HepG2 (cell line): Measurements from ENCODE around the gene NDUFB5. TPM values are rescaled to one million over a fixed set of nuclear protein-coding genes. Genes with fewer than 3 reads are reported as not detected.

Source experiments
- ARNTL ChIP-seq: sonication (generic); formaldehyde crosslinking; IDR thresholded peaks from 2 replicates; pipeline ENCODE4 v1.4.0; 2020; ENCODE audit warnings: mild to moderate bottlenecking, missing genetic modification reagents
- ATM ChIP-seq: fragments of 450-650 bp; IDR thresholded peaks from 2 replicates; pipeline ENCODE4 v1.7.1; 2017; ENCODE audit warnings: mild to moderate bottlenecking, borderline replicate concordance
- FIP1L1 ChIP-seq: fragments of 200-400 bp; formaldehyde crosslinking; IDR thresholded peaks from 2 replicates; pipeline ENCODE4 v1.6.1; 2018; ENCODE audit warnings: low read depth, mild to moderate bottlenecking, low read length, moderate library complexity, borderline replicate concordance; ENCODE audit not compliant: insufficient read depth
- GATAD2A ChIP-seq: IDR thresholded peaks from 2 replicates; pipeline ENCODE4 v1.6.1; 2016
- IRF9 ChIP-seq: sonication (generic); formaldehyde crosslinking; IDR thresholded peaks from 2 replicates; pipeline ENCODE4 v1.8.0; 2022; ENCODE audit warnings: missing genetic modification reagents, mild to moderate bottlenecking, borderline replicate concordance
- KAT8 ChIP-seq: IDR thresholded peaks from 2 replicates; pipeline ENCODE4 v1.6.1; 2016; ENCODE audit warnings: missing genetic modification reagents, missing compliant biosample characterization
- PAXIP1 ChIP-seq: sonication (generic); formaldehyde crosslinking; conservative IDR thresholded peaks from 2 replicates; pipeline ENCODE4 v1.4.0; 2020; ENCODE audit warnings: mild to moderate bottlenecking, missing genetic modification reagents, moderate library complexity
- POGK ChIP-seq: sonication (generic); formaldehyde crosslinking; conservative IDR thresholded peaks from 2 replicates; pipeline ENCODE4 v1.8.0; 2022; ENCODE audit warnings: mild to moderate bottlenecking, moderate library complexity, missing genetic modification reagents
- RBM39 ChIP-seq: fragments of 200-400 bp; formaldehyde crosslinking; IDR thresholded peaks from one replicate; pipeline ENCODE4 v1.6.1; 2018; ENCODE audit warnings: antibody characterized with exemption, mild to moderate bottlenecking, low read depth, low read length; ENCODE audit not compliant: poor library complexity, severe bottlenecking
- SAFB2 ChIP-seq: sonication (generic); formaldehyde crosslinking; IDR thresholded peaks from 2 replicates; pipeline ENCODE4 v1.5.1; 2020; ENCODE audit warnings: missing genetic modification reagents, low read depth, mild to moderate bottlenecking, borderline replicate concordance
- SIX1 ChIP-seq: sonication (generic); formaldehyde crosslinking; IDR thresholded peaks from 2 replicates; pipeline ENCODE4 v1.4.0; 2020; ENCODE audit warnings: missing genetic modification reagents, borderline replicate concordance
- SSRP1 ChIP-seq: IDR thresholded peaks from 2 replicates; pipeline ENCODE4 v1.6.1; 2016; ENCODE audit warnings: control low read depth
- THRA ChIP-seq: sonication (generic); formaldehyde crosslinking; IDR thresholded peaks from 2 replicates; pipeline ENCODE4 v1.4.0; 2020; ENCODE audit warnings: missing genetic modification reagents, borderline replicate concordance
- ZNF253 ChIP-seq: sonication (generic); formaldehyde crosslinking; IDR thresholded peaks from 2 replicates; pipeline ENCODE4 v1.8.0; 2022; ENCODE audit warnings: mild to moderate bottlenecking, missing genetic modification reagents, borderline replicate concordance
- ZNF263 ChIP-seq: sonication (generic); formaldehyde crosslinking; IDR thresholded peaks from 2 replicates; pipeline ENCODE4 v1.4.0; 2020; ENCODE audit warnings: missing genetic modification reagents
- ZNF275 ChIP-seq: sonication (generic); formaldehyde crosslinking; IDR thresholded peaks from 2 replicates; pipeline ENCODE4 v1.8.0; 2022; ENCODE audit warnings: missing genetic modification reagents, mild to moderate bottlenecking, inconsistent platforms, borderline replicate concordance
- ZNF276 ChIP-seq: sonication (generic); formaldehyde crosslinking; IDR thresholded peaks from 2 replicates; pipeline ENCODE4 v1.4.0; 2020; ENCODE audit warnings: mild to moderate bottlenecking, low read depth, missing genetic modification reagents
- polyA plus RNA-seq, 8 experiments: library from polyadenylated mRNA; depleted of rRNA in 3 of 8; stranded (reverse) in 7 of 8; unstranded in 1 of 8; fragments of >200 nt; fragmentation: Illumina TruSeq in 4 of 8; extraction: Trizol in 4 of 8; gene quantifications; 2 replicates each; pipeline versions ENCODE4 v1.2.1 to v1.2.3, GENCODE V29; 2011 to 2016; ENCODE audit warnings: low read depth in 4 of 8, missing spikeins in 1 of 8, mixed read lengths in 1 of 8; ENCODE audit not compliant: insufficient read depth in 1 of 8
- total RNA-seq, 5 experiments: library from RNA; depleted of rRNA; stranded (reverse); fragments of >200 nt; fragmentation: Illumina TruSeq; extraction: Trizol; gene quantifications; 2 replicates each; pipeline ENCODE4 v1.2.3, GENCODE V29; 2016; ENCODE audit warnings: low read depth in 1 of 5

The NDUFB5 gene
- total and polyA plus RNA-seq, 2 of the 13 experiments (the other 11 are each of a cell fraction or from before 2014, with no cell fraction given) = 43.3 to 120 TPM

- TF ChIP-seq FIP1L1 (no peak), ATM (no peak), PAXIP1 (CRISPR knock-in tag) (peak; percentile 57), SSRP1 (CRISPR knock-in tag) (no peak), IRF9 (CRISPR knock-in tag) (no peak), ZNF253 (CRISPR knock-in tag) (no peak), SAFB2 (CRISPR knock-in tag) (0 out of 2 replicates have a peak, but pooled peaks have one; percentile 17), RBM39 (peak; percentile 73), THRA (no peak), ARNTL (CRISPR knock-in tag) (0 out of 2 replicates have a peak, but pooled peaks have one; percentile 9), POGK (CRISPR knock-in tag) (peak; percentile 65; the same call in 1 of the 2 replicates), ZNF263 (CRISPR knock-in tag) (no peak), ZNF276 (CRISPR knock-in tag) (peak; percentile 82; the same call in 1 of the 2 replicates), SIX1 (no peak), GATAD2A (CRISPR knock-in tag) (peak; percentile 56), KAT8 (CRISPR knock-in tag) (peak; percentile 87), ZNF275 (CRISPR knock-in tag) (no peak)
Measured at GRCh38 chr3:179562591-179563270, 41.9 kb upstream of the NDUFB5 start, which contains the start of gene ACTL6A (continued).
